GM12874 (cell line): Measurements from ENCODE around the gene TOR3A.

ENCODE experiments used
- TF ChIP-seq, protein P1 (sequence below): IDR thresholded peaks from 2 replicates; pipeline ENCODE4 v1.5.1; 2011; ENCODE audit warnings: low read depth, mild to moderate bottlenecking, control low read depth, low read length, moderate library complexity; ENCODE audit not compliant: insufficient read depth

Gene TOR3A

GRCh38 chr1:179137617-179138255, 55.9 kb downstream of the TOR3A start:
- TF ChIP-seq, protein P1, sequence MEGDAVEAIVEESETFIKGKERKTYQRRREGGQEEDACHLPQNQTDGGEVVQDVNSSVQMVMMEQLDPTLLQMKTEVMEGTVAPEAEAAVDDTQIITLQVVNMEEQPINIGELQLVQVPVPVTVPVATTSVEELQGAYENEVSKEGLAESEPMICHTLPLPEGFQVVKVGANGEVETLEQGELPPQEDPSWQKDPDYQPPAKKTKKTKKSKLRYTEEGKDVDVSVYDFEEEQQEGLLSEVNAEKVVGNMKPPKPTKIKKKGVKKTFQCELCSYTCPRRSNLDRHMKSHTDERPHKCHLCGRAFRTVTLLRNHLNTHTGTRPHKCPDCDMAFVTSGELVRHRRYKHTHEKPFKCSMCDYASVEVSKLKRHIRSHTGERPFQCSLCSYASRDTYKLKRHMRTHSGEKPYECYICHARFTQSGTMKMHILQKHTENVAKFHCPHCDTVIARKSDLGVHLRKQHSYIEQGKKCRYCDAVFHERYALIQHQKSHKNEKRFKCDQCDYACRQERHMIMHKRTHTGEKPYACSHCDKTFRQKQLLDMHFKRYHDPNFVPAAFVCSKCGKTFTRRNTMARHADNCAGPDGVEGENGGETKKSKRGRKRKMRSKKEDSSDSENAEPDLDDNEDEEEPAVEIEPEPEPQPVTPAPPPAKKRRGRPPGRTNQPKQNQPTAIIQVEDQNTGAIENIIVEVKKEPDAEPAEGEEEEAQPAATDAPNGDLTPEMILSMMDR = no peak

DNA sequence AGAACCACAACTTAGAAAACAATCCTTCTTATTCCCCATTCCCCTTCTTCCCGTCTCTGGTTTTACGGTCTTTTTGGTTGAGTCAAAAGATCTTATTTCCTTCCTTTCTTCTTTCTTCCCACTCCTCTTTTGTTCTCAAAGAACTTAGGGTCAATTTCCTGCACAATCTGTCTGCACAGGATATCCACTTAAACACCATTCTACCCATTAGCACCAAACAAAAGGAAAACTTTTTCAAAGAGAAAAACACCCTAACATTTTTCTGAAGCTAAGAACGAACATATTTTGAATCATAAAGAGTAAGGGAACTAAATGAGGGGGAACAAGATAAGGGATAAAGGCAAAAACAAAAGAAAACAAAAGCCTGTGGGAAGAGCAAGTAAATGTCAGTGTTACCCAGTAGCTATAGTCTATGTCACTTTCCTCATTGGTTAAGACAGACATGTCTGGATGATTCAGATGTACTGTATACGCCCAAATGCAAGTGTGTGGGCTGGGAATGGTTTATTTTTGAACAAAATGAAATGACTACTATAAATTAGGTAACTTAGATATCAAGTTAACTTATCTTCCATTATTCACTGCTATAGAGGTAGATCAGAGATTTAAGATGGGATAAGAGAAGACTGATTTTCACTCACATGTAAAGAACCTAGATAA, 59.9 kb downstream of the TOR3A start:
- TF ChIP-seq, protein P1 = no peak

GRCh38 chr1:179142889-179143299, 61.0 kb downstream of the TOR3A start:
- TF ChIP-seq, protein P1 = no peak

- TF ChIP-seq, protein P1 = no peak
Observed at GRCh38 chr1:179143322-179143721, 61.5 kb downstream of the TOR3A start.

DNA sequence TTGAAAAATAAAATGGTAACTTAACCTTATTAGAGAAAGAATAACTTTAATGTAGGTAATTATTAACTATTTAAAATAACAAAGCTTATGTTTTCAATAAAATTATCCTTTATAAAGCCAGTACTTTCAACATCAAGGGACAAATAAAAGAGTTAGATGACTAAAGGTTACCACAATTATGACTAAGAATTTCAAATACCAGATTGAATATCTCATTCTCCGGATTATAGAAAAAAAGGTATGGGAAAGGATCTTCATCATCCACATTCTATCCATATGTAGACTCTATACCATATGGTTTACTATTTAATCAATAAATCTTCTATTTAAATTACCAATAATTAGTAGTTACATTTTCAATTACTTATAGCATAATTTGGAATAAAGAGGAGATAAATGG, 62.8 kb downstream of the TOR3A start:
- TF ChIP-seq, protein P1 = no peak

DNA sequence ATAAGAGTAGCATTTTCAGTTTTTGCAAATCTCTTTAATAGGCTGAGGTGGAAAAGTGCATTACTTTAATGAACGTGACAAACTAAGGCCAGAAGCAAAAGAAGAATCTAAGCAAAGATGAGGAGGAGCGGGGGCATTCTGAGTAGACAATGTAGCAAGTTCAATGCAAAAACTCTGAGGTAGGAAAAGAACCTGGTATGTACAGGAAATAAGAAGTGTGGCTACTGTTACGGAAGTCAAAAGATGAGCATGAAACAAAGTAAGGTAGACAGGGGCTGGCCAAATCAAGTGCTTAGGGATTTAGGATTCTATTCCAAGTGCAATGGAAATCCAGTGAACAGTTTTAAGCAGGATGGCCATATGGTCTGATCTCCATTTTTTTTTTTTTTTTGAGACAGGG, 63.7 kb downstream of the TOR3A start:
- TF ChIP-seq, protein P1 = no peak
